HG03060 (cell line): ENCODE data around the gene KLHL29.

Source experiments
- ATAC-seq: cut with Tn5 transposase; IDR thresholded peaks from one replicate; pipeline ENCODE4 v1.9.1; 2021; ENCODE audit warnings: low read depth, moderate number of reproducible peaks; ENCODE audit not compliant: unreplicated experiment

Gene KLHL29

DNA sequence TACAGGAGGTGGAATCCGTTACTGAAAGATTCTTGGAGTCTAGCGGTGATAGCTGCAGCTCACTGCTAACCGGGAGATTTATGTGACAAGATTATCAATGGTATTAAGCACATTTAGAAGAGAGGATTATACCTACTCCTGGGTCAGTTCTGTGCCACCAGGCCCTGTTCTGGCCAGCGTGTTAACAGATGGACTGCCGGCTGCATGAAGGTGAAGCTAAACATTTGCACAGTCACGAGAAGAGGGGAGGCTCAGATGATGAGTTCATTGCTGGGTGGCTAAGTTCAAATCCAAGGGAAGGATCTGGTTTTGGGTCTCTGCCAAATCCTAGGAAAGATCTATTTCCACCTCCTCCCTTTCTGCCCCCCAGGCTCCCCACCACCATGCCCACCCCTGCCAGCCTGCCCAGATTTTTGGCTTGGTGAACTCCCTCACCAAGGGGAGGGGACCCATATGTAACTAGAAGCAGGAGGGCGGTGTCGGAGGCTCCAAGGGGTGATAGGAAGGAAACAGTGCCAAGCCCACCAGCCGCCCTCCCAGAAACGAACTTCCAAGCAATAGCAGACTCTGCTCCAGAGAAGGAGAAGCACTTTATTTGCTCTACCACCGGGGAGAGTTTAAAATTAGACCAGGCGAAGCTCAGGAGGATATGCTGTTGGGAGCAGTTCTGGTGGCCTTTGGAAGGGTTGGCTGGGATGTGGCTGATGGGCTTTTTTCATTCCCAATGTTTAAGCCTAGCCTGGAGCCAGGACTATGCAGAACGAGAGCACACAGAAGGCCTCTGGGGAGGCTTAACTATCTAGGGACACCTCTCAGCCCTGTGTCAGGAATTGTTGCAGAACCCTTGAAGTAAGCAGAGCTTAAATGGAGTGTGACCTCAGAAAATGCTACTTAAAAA, 200.5 kb downstream of the KLHL29 start:
- no peak for ATAC-seq

DNA sequence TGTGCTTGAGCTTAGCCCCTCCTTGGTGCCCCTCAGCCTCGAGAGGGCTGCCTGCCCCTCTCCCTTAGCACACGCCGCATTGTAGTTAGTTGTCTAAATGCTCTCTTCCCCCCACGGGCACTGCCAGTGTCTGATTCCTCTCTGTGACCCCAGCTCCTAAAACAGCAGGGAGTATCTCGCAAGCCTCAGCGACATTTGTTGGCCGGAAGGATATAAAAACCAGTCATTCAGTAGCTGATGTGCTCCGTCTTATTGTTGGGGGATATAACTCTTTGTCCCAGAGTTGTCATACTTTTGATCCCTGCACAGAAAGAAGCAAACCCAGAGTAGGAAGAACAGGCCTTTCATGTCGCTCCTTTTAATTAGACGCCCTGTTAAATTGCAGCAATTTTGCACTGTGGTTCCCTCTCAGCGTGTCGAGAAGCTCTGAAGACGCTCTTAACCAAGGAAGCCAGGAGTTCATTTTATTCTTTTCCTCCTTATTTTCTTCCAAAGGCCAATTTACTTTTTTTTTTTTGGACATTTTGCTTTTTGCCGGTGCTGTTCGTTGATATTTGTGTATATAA, 201.8 kb downstream of the KLHL29 start:
- ATAC-seq, result no peak

DNA sequence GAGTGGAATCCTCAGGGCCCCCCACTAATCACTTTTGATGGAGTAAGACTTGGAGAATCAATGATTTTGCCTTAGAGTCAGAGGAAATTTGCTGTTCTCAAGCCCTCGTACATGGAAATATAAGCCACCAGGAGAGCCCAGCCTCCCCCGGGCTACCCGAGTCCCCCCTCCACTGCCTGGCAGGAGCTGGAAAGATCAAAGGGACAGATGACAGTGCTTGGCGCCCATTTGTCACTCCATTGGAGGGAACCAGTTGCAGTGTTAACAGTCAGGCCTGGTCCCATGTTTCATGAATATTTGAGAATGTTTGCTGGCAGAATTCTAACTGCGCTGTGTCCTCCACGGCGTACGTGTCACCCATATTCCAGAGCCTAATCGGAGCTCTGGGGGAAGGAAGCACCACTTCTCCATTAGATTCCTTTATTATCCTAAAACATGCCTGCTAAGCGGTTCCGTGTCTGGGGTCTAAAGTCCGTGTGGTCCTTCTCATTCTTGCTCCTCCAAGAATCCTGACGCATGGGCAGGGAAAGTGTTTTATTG, 202.4 kb downstream of the KLHL29 start:
- no peak for ATAC-seq

DNA sequence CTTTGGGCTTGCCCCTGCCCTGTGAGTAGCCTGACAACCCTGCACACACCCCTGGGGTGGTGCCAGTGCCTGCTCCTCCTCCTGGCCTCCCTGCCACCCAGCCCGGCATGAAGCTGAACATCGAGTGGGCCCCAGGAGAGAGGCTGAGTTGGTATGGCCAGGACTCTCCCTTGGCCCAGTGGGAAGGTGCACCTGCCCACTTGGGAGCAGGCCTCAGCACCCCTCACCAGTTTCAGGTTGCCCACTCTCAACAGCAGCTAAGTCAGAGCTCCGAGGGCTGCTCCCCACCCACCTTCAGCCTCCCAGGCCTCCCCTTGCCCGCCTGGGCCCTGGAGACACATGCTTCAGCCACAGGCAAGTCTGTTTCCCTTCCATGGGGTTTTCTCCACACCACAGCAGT, 203.1 kb downstream of the KLHL29 start:
- ATAC-seq, result no peak

DNA sequence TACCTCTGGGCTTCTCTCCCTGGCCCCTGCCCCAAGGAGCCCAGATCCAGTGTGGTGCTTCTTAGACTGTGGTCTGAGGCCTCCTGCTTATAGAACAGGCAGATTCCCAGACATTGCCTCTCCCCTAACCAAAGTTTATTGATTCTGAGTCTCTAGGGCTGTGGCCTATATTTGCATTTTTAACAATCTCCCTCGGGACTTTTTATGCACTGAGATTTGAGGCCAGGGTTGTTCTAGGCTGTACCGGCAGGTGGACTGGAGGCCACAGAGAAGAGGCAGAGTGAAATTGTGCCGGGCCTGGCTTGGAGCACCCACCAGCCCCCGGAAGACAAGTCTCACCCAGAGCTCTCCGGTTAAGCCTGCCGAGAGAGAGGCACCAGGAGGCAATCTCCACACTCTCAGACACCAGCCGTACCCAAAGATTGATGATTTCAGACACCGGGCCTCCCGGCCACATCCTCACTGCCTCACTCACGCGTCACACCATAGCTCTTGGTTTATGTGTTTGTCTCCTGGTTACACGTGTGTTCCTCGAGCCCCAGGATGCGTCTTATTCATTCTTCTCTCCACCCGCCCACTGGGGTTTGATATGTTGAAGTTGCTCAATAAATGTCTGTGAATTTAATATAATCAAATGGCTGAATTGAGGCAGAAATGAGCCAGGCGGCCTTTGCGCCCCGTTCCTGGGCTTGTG, 203.7 kb downstream of the KLHL29 start:
- ATAC-seq, result no peak

DNA sequence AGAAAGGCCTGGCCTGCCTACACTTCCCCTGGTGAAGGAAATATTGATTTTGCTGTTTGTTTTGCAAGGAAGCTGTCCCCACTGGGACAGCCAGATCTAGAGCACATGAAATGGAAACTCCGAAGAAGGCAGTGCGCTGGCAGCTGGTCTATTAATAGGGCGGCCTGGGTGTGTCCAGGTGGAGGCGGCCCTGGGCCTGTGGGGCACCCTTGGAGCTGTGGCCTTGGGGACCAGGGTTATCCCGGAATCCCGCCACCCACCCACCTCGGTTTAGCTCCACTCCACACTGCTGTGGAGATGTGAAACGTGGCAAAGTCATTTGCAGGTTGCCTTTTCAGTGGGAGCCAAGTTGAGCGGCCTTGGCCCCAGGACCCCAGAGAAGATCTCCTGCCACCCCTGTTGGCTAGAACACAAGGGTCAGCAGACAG, 204.3 kb downstream of the KLHL29 start:
- no peak for ATAC-seq

DNA sequence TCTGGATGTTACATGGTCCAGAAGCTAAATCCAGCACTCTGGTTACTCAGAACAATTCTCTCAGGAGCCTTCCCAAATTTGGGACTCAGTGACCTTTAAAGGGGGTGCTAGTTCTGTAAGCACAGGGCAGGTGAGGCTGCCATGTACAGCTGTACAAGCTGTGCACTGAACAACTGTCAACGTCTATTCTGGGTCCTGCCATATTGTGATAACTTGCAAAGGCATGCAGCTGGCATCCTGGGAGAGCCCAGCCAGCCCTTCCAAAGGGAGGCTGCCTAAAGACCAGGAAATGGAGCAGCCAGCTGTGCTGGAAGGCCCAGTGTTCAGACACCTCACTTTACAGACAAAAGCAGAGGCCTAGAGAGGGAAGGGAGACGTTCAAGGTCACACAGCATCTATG, 204.8 kb downstream of the KLHL29 start:
- no peak for ATAC-seq

DNA sequence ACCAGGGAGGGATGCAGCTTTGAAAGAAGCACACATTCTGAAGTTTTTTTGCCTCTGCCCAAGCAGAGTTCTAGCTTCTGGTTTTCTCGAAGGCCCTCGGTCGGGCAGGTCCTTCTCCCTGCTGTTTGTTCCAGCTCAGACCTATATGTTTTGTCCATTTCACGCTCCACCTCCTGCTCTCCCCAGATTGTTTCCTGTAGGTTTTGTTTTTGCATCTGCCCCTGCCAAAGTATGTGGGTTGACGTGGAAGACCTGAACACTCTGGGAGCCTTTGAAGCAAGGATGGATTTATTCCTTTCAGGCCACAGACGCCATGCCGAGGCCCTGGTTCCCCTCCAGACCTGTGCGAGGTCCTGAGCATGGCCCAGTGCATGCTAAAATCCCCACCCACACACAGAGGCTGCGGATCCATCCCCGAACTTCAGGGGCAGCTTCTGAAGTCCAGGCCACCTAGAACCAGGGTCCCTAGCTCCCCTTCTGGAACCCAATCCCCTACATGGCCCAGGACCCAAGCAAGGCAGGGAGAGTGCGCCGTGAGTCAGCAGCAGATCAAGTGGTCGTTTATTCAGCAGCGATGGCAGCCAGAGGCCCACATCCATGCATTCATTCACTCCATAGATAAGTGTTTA, 205.4 kb downstream of the KLHL29 start:
- no peak for ATAC-seq

DNA sequence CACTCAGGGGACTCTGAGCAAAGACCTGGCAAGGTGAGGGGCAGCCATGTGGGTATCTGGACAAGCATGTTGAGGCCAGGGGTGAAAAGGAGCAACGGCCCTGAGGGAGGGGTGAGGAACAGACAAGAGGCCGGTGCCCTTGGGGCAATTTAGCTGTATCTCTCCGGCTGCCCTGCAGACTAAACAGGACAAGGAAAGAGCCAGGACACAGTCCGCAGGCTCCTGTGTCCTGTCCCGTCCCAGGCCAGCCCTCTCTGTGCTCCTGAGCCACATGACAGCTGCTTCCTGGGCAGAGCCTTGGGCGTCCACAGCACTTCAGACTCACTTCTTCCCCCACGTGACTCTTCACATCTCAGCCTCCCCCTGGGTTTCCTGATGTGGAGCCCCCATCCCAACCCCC, 206.1 kb downstream of the KLHL29 start:
- ATAC-seq, result no peak

DNA sequence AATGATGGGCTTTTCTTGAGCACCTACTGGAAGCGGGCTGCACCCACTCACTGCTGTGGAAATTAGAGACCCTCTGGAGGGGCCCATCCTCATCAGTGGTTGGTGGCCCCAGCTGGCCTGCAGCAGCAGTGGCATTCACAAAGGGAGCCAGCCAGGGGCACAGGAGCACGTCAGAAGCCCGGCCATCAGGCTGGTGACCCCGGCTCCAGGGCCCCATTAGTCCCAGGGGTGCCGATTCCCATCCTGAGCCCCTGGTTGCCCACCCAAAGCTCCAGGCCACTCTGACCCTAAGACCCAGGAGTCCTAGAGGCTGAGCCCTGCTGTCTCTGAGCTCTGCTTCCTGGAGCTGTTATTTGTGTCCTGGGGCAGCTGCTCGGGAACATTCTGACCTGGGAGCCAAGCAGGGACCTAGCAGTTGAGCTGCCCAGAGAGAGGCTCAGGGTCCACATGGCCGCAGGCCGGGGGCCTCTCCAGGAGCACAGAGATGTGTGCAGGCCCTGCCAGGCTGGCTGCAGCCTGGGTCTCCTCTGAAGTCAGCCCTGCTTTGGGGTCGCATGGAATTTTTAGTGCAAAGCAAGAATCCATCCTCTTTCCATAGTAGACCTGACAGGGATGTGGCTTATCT, 207.2 kb downstream of the KLHL29 start:
- ATAC-seq, result no peak

DNA sequence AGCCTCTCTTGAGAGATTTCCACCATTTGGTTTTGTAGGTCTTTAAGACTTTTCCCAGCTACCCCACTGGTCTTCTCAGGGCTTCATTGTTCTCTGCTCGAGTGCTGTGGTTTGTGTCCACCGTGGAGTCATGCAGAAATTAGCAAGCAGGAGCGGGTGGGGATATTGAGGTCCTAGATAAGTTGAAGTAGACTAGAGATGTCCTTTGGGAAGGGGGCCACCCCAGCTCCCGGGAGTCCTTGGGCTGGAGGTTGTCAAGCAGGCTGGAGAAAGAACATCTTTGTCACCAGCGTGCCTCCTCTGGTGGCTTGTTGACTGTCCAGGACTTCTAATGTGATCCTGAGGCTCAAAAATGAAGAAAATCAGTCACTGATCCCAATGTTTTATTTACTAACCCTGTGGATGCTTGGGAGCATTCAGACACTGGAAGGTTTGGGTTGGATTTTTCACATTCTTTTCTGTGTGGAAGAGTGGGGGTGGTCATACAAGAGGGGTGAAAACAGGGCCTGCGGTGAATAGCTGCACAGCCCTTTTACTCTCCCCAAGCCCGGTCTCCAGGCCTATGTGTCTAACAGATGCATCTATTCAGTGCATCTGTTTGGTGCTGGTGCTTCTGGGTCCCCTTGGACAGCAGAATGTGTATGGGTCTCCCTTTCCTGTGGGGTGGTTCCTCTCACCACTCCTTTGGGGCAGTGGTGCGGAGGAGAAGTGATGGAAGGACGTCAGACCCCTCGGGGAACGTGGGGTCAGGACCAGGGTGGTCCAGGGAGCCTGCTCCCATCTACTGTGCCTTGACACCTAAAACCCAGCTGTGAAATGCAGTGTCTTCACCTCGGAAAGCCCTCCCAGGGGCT, 208.1 kb downstream of the KLHL29 start:
- no peak for ATAC-seq

DNA sequence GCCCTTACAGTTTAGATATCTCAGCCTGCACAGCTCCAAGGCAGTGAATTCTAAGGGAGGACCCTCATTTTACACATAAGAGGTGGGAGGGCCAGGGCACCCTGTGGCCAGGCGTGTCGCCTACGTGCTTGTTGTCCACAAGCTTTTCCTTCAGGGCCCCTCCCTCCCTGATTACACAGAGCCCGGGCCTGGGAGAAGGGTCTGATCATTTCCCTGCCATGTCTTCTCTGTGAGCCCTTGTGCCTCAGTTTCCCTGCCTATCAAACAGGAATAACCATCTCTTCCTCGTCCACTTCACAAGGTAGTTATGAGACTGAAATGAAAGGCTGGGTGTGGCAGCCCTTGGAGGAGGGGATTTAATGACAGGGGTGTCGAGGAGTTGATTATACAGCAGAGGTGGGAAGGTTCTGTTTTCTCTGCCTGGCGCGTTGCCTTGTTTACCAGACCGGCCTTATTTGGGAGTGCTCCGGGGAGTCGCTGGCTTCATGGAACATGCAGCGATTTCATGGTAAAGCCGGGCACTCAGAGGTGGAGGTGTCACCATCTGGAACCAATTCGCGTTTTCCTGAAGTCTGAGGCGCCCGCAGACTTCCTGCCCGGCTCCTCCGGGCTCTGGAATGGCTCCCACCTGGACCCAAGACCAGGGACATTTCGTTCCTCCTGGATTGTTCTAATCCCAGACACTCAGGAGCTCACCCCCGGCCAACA, 208.9 kb downstream of the KLHL29 start:
- no peak for ATAC-seq

DNA sequence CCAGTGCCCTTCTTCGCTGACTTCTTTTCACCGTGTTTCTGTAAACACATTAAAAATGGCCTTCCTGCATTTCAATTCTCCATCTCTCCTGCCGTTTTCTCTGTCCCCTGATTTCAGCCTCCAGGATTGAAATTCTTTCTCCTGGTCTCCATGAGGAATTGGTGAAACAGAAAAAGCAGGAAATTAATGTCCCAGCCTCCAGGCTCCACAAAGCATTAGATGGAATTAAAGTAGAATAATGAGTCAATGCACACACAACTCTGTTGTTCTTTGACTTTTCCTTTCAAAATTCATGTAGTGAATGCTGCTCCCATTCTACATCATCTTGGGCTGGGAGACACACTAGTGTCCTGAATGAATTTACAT, 209.5 kb downstream of the KLHL29 start:
- no peak for ATAC-seq

DNA sequence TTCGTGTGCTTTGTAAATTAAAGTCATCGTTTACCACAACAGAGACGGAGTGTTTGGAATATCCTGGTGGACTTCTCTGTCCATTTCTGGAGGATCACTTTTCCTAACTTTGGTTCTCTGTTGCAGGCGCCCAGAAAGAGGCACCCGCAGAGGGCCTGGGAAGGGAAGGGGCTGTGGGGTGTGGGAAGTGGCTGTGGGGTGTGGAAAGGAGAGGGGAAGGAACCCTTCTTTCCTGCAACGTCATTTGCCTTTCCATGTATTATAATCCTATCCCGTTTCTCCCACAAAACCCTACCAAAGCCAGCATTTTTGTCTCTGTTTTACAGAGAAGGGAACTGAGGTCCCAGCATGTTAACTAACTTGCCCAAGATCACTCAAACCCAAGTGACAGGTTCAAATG, 210.0 kb downstream of the KLHL29 start:
- no peak for ATAC-seq

DNA sequence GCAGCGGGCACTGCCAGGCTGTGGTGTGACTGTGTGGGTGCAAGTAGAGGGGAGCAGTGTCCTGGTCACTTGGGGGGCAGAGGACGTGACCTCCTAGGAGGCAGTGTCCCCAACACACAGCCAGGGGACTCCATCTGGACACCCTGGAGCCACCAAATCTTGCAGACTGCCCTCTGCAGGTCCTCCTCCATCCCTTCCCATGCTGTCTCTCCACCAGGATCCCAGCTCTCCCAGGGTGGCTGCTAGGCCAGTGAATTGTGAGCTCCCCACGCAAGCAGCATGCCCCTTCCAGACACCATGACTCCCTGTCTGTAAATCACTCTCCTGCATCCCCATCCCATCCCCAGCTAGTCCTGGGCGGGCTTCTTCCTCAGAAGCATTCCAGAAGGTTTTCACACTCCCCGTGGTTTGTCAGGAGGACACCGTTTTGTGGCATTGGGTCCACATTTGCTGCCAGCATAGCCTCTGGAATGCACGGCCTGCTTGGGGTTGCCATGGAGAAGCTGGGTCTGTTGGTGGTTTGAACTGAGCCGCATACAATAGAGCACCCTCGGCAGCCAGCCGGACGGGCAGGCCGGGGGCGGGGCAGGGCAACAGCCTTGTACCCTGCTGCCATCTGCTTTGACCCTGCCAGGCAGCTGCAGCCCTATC, 210.7 kb downstream of the KLHL29 start:
- no peak for ATAC-seq

DNA sequence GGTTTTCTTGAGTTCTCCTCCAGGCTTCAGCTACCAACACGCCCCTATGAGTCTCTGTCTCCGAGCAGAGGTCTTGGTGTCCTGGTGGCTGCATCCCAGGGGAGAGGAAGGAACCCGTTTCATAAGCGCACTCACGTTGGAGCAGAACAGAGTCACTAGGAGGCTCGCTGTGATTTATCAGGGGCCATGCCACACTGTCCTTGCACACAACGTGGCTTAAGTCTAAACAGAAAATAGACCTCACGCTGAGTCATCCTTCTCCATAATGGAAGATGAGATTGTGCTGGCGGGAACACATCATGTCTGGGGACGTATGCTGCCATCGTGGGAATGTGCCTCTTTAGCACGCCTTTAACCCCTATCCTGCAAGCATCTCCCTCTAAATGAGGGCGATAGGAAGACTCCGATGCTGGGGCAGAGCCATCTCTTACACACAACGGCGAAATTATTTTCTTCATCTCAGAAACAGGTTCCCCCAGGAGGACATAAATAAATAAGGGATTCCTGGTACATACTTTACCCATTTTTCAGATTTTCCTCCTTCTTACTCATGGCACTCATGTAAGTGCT, 211.4 kb downstream of the KLHL29 start:
- ATAC-seq, result no peak

DNA sequence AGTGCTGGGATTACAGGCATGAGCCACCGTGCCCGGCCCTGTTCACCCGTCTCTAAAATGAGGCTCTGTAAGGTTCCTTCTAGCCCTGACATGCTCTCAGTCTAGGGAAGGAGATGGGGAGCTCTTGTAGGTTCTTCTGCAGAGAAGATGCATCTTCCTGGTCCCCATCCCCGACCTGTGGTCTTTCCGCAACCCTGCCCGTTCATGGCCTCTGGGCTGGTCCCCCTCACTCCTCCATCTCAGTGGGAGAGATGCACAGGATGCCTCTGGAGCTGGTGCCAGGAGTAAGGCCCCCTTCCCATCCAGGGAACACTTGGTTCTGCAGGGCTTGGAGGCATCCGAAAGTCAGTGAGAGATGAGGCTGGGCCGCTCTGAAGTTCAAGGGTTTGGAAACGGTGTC, 212.7 kb downstream of the KLHL29 start:
- no peak for ATAC-seq

DNA sequence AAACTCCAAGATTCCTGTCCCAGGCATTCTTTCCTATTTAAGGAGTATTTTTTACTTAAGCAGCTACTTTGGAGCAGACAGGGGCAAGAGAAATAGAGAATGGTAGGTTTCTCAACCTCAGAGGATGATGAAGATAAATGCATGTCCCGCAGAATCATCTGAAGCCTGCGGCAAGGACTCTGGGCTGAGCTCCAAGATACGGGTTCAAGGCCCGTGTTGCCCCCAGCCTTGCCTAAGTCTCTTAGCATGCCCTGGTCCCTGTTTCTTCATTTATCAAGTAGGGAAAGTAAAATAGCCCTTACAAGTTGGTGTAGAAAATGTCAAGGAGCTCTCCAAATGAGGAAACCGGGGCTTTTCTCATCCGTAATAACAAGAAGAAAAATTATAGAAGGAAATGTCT, 214.0 kb downstream of the KLHL29 start:
- no peak for ATAC-seq
